ENCODE data around the gene IGFLR1. TPM values are rescaled to one million over a fixed set of nuclear protein-coding genes. Genes with fewer than 3 reads are reported as not detected.
"Not testable (repeated sequence)": the region's sequence is repeated elsewhere in the genome, so short reads cannot be mapped to it uniquely, and the experiment has no call there.

IGFLR1 gene
- total RNA-seq, 1 donor from 2014 or later: 16.9 TPM

DNA sequence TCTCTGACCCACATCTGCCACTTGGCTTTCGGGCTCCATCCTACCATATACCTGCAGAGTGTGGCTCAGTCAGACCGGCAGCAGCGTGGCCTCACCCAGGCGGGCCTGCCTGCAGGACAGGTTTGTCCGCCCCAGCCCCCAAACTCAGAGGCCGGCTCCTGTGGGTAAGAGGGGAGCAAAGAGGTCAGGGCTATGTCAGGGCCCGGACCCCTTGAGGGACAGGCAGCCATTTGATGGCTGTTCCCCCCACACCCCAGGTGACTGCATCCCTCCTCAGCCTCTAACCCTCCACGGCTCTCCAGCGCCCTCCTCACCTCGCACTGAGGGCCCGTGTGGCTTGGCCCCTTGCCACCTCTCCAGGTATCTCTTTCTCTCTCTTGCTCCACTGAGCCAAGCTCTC, 50.2 kb downstream of the IGFLR1 start:
- no peaks in the 10 kb centered on the region for H3K27me3 ChIP-seq
- no peaks in the 10 kb centered on the region for H3K4me1 ChIP-seq
- no peaks in the 10 kb centered on the region for H3K9me3 ChIP-seq
- no peak for TF ChIP-seq CTCF (IDR thresholded peaks at IDR 0.05)
- no peak overlapping the region for H3K27ac ChIP-seq
- intact Hi-C loops (cut with DNase I): no loop called here
- H3K36me3 ChIP-seq: no peaks in the 10 kb centered on the region
- ATAC-seq (no peak), DNase-seq (no peak)
- no peak overlapping the region for H3K4me3 ChIP-seq

- intact Hi-C loops (cut with DNase I); H3K27ac ChIP-seq; H3K36me3 ChIP-seq; H3K9me3 ChIP-seq; H3K4me3 ChIP-seq; H3K4me1 ChIP-seq; H3K27me3 ChIP-seq; ATAC-seq; DNase-seq: not testable (repeated sequence)
These were observed 51.1 kb downstream of the IGFLR1 start for GRCh38 chr19:35691106-35691505.

DNA sequence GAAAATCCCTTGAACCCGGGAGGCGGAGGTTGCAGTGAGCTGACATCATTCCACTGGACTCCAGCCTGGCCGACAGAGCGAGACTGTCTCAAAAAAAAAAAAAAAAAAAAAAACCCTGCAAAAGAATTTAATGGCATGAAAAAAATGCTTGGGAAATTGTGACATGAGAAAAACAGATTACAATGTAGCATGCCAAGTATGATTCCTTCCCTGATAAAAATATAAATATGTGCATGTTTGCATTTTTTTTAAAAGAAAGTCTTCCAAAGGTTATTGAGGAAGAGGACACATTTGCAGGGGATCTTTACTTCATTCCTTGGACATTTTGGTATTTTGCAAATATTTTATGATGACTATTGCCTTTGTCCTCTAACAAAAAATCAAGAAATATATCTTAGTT, 52.4 kb downstream of the IGFLR1 start:
- no peaks in the 10 kb centered on the region for H3K9me3 ChIP-seq
- no peaks in the 10 kb centered on the region for H3K27me3 ChIP-seq
- intact Hi-C loops (cut with DNase I): no loop called here
- no peak for TF ChIP-seq CTCF (IDR thresholded peaks at IDR 0.05)
- H3K36me3 ChIP-seq: no peaks in the 10 kb centered on the region
- H3K4me3 ChIP-seq: no peak overlapping the region
- no peak for DNase-seq
- no peak for ATAC-seq
- H3K27ac ChIP-seq: no peak overlapping the region
- H3K4me1 ChIP-seq: no peaks in the 10 kb centered on the region

Other genes with a start within 250 kb of the IGFLR1 start
- gene DMKN, start 228.8 kb downstream of the IGFLR1 start, total RNA-seq: 79.8 TPM
- not detected for gene SBSN, start 214.1 kb downstream of the IGFLR1 start, total RNA-seq
- gene GAPDHS, start 209.0 kb downstream of the IGFLR1 start, total RNA-seq: not detected
- gene TMEM147, start 196.8 kb downstream of the IGFLR1 start, total RNA-seq: 77.7 TPM
- not detected for gene ATP4A, start 178.8 kb downstream of the IGFLR1 start, total RNA-seq
- gene PMIS2, start 156.3 kb downstream of the IGFLR1 start, total RNA-seq: not detected
- 8.9 TPM for gene HAUS5, start 129.7 kb downstream of the IGFLR1 start, total RNA-seq
- 64.5 TPM for gene RBM42, start 113.4 kb downstream of the IGFLR1 start, total RNA-seq
- 0.72 TPM for gene ETV2, start 100.7 kb downstream of the IGFLR1 start, total RNA-seq
- 226 TPM for gene COX6B1, start 94.1 kb downstream of the IGFLR1 start, total RNA-seq
- not detected for gene UPK1A, start 75.9 kb downstream of the IGFLR1 start, total RNA-seq
- gene ZBTB32, start 37.9 kb downstream of the IGFLR1 start, total RNA-seq: 0.23 TPM
- 36.6 TPM for gene KMT2B, start 24.4 kb downstream of the IGFLR1 start, total RNA-seq
- 26.3 TPM for gene U2AF1L4, start 3.0 kb upstream of the IGFLR1 start, total RNA-seq
- 51.0 TPM for gene PSENEN, start 3.2 kb upstream of the IGFLR1 start, total RNA-seq
- gene LIN37, start 6.1 kb upstream of the IGFLR1 start, total RNA-seq: 11.3 TPM
- gene HSPB6, start 14.6 kb upstream of the IGFLR1 start, total RNA-seq: 41.3 TPM
- 18.2 TPM for gene PROSER3, start 15.7 kb upstream of the IGFLR1 start, total RNA-seq
- gene ARHGAP33, start 33.1 kb upstream of the IGFLR1 start, total RNA-seq: 6.8 TPM
- not detected for gene PRODH2, start 70.4 kb upstream of the IGFLR1 start, total RNA-seq
- not detected for gene NPHS1, start 110.1 kb upstream of the IGFLR1 start, total RNA-seq
- gene KIRREL2, start 114.5 kb upstream of the IGFLR1 start, total RNA-seq: not detected
- 7.0 TPM for gene APLP1, start 126.1 kb upstream of the IGFLR1 start, total RNA-seq
- gene NFKBID, start 158.1 kb upstream of the IGFLR1 start, total RNA-seq: 19.5 TPM
- gene HCST, start 160.1 kb upstream of the IGFLR1 start, total RNA-seq: 44.0 TPM
- 367 TPM for gene TYROBP, start 165.8 kb upstream of the IGFLR1 start, total RNA-seq
- 10.5 TPM for gene LRFN3, start 193.9 kb upstream of the IGFLR1 start, total RNA-seq

Measured in upper lobe of right lung (tissue), 1 donor.